Gastrocnemius medialis (tissue), 4 donors: Measurements from ENCODE around the gene NPAS3.

ENCODE experiments used
- POLR2A ChIP-seq, 2 donors: fragments of 450-650 bp; IDR thresholded peaks; one replicate each; pipeline ENCODE4 v1.6.1; 2017; ENCODE audit warnings: antibody characterized with exemption in 2 of 2, mild to moderate bottlenecking in 2 of 2, moderate library complexity in 2 of 2
- TF ChIP-seq, protein P1 (sequence below), 5 experiments: fragments of 450-650 bp in 3 of 5; fragments of 200-600 bp in 2 of 5; sonication (generic) in 2 of 5; IDR thresholded peaks in 4 of 5; conservative IDR thresholded peaks in 1 of 5; 1 replicate in 4 of 5; 2 replicates in 1 of 5; pipeline ENCODE4 v1.5.1; 2016 to 2019; ENCODE audit warnings: antibody characterized with exemption in 5 of 5, mild to moderate bottlenecking in 3 of 5, moderate library complexity in 3 of 5

DNA sequence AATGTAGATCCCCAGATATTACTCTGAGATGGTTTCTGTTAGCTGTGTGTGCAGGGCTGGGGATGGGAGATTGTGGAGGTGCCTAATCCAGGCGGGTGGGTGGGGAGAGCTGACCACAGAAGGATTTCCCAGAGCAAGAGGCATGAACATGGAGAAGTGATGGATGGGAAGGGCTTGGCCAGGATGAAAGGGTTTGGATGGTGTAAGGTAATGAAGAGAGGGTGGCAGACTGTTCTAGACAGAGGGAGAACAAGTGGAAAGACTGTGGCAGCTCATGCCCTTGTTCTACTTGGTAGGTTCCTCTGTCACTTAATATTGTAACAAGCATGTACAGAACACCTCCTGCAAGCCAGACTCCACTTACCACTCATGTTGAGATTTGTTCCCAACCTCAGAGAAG lies 187.8 kb downstream of the NPAS3 start:
- TF ChIP-seq, protein P1, sequence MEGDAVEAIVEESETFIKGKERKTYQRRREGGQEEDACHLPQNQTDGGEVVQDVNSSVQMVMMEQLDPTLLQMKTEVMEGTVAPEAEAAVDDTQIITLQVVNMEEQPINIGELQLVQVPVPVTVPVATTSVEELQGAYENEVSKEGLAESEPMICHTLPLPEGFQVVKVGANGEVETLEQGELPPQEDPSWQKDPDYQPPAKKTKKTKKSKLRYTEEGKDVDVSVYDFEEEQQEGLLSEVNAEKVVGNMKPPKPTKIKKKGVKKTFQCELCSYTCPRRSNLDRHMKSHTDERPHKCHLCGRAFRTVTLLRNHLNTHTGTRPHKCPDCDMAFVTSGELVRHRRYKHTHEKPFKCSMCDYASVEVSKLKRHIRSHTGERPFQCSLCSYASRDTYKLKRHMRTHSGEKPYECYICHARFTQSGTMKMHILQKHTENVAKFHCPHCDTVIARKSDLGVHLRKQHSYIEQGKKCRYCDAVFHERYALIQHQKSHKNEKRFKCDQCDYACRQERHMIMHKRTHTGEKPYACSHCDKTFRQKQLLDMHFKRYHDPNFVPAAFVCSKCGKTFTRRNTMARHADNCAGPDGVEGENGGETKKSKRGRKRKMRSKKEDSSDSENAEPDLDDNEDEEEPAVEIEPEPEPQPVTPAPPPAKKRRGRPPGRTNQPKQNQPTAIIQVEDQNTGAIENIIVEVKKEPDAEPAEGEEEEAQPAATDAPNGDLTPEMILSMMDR (IDR thresholded peaks at IDR 0.05 in 4 of 5, conservative IDR thresholded peaks at IDR 0.05 in 1 of 5) = no peak
- TF ChIP-seq POLR2A (IDR thresholded peaks at IDR 0.05) = no peak
